CMK (cell line): ENCODE measurements around the gene PRDM10.
"Not testable (repeated sequence)": the region's sequence is repeated elsewhere in the genome, so short reads cannot be mapped to it uniquely, and the experiment has no call there.

Experiments used
- DNase-seq: peaks from one replicate; pipeline ENCODE4 v3.0.0-alpha.2; 2010; ENCODE audit warnings: low read depth

PRDM10 gene

DNA sequence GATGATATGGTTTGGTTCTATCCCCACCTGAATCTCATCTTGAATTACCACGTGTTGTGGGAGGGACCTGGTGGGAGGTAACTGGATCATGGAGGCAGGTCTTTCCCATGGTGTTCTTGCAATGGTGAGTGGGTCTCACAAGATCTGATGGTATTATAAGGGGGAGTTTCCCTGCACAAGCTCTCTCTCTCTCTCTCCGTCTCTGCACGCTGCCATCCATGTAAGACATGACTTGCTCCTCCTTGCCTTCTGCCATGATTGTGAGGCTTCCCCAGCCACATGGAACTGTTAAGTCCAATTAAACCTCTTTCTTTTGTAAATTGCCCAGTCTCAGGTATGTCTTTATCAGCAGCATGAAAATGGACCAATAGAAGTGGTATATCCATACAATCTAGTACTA is 13.2 kb upstream of the PRDM10 start:
- DNase-seq = not testable (repeated sequence)

- DNase-seq = no peak
Measured at GRCh38 chr11:130008326-130008725, 5.7 kb upstream of the PRDM10 start.

DNA sequence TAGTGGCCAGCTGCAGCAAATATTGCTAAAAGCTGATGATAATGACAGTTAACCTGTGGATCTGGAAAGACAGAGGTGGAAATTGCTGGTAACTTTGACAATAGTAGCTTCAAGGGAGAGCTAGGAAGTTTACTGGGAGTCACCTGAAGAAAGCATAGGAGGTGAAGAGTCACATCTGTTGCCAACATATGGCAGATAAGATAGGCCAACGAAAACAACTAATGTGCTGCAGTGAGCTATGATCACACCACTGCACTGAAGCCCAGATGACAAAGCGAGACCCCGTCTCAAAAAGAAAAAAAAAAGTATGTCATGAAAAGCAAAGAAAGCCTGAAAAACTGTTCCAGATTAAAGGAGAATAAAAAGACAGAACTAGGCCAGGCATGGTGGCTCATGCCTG is 4.3 kb upstream of the PRDM10 start:
- DNase-seq = no peak

DNA sequence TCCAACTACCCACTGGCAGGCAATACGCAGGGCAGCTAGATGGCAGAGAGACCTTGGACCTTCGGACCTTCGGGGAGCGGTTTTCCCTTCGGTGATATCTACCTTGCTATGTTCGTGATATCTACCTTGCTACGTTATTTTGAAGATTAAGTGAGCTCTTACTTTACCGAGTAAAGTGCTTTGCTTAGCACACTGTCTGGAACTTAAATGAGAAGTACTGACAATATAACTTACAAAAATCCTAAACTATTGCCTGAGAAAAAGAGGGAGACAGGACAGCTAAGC is 1.0 kb upstream of the PRDM10 start:
- no peak for DNase-seq

GRCh38 chr11:130002846-130003716 is 446 bp upstream of the PRDM10 start:
- DNase-seq = peak; percentile 97

DNA sequence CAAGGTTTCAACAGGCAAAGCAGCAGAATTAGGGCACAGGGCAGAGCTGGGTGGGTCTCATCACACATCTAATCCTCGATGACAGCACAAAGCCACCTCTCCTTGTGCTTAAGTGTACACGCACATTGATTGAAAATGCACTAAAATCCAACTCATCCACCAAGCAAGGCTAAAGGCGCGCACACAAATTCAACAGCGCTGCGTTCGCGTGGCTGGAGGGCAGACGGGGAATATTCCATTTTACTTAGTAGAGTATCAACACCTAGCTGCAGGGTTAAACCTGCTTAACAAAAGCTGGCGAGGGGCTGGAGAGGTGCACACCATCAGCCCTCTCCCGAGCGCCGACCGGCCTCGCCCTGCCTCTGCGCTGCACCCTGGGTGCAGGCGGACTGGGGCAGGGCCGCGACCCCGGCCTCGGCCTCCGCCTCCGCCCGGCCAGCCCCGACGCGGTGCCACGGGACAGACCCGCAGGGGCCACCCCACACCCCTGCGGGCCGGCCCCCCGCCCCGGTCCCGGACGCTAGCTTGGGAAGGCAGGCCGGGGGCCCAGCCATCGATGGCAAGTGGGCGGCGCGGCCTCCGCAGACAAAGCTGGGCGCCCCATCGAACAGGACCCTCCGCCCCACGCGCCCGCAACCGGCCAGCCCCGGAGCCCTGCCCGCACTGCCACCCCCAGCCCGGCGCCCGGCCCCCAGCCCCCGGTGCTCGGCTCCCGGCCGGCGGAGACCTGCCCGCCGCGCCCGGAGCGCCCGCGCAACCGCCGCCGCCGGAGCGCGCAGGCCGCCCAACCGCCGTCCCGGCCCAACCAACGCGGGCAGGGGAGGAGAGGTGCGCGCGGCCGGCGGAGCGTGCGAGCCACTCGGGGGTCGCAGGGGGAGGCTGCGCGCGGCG is 929 bp downstream of the PRDM10 start:
- DNase-seq = peak; percentile 7

DNA sequence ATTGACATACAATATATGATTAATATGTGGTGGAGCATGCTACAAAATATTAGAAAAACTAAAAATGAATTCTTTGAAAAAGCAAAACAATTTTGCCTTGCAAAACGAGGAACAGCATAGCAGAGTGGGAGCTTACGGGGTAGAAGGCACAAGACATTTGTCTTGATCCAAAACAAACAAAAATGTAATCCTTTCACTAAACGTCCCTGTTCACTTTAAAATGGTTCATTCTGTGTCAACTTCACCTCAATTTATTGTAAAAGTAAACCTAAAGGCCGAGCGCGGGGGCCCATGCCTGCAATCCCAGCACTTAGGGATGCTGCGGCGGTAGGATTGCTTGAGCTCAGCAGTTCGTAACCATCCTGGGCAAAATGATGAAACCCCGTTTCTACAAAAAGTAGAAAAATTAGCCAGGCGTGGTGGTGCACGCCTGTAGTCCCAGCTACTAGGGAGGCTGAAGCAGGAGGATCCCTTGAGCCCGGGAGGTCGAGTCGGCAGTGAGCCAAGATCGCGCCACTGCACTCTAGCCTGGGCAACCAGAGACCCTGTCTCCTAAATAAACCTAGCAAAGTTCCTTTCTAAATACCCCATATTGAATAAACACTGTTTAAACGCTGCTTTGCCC is 2.0 kb downstream of the PRDM10 start:
- DNase-seq = no peak

DNA sequence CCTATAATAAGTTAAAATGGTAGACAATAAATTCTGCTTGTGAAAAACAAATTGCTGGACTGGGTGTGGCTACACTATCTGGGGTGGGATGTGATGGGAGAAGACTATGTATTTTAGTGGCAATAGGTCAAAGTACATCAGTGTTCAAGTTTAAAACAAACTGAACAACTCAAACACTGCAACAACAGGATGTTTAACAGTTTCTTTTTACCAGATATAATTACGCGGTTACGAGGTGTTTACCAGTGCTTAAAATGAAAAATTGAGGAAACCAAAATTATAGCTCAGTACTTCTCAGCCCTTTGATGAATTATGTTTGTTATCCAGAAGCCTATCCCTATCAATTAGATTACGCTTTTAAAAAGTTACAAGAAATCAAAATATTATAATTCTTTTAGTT is 3.2 kb downstream of the PRDM10 start:
- no peak for DNase-seq

DNA sequence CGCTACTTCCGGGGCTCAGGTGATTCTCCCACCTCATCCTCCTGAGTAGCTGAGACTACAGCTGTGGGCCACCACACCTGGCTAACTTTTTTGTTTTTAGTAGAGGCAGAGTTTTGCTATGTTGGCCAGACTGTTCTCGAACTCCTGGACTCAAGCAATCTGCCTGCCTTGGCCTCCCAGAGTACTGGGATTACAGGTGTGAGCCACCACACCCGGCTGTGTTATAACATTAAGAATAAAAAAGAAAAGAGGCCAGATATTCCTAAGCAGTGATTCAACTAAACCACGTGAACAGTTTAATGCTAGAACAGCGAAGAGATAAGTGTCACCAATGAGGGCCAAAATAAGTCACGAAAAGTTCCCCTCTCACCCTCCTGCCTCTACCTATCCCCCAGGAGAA is 3.7 kb downstream of the PRDM10 start:
- no peak for DNase-seq

- no peak for DNase-seq
Measured at GRCh38 chr11:129998107-129998506, 4.5 kb downstream of the PRDM10 start.

GRCh38 chr11:129997513-129997912 is 5.1 kb downstream of the PRDM10 start:
- no peak for DNase-seq

GRCh38 chr11:129996113-129996870 is 6.3 kb downstream of the PRDM10 start:
- no peak for DNase-seq

DNA sequence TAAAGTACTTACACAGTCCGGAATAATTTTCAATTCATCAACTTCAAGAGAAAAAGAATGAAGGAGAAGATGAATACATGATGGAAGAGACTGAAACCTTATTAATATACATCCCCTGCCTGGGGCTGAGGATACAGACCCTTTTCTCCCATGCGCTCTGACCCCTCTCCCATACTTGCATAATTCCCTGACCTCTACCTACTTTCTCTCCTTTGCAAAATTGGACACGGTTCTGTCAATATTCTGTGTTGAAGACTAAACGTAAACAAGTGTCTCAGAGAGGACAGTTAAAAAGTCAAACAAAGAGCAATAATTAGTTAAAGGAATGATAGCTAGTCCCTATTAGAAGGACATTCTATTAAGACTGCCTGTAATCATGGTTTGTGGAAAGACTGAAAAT is 7.5 kb downstream of the PRDM10 start:
- no peak for DNase-seq

DNA sequence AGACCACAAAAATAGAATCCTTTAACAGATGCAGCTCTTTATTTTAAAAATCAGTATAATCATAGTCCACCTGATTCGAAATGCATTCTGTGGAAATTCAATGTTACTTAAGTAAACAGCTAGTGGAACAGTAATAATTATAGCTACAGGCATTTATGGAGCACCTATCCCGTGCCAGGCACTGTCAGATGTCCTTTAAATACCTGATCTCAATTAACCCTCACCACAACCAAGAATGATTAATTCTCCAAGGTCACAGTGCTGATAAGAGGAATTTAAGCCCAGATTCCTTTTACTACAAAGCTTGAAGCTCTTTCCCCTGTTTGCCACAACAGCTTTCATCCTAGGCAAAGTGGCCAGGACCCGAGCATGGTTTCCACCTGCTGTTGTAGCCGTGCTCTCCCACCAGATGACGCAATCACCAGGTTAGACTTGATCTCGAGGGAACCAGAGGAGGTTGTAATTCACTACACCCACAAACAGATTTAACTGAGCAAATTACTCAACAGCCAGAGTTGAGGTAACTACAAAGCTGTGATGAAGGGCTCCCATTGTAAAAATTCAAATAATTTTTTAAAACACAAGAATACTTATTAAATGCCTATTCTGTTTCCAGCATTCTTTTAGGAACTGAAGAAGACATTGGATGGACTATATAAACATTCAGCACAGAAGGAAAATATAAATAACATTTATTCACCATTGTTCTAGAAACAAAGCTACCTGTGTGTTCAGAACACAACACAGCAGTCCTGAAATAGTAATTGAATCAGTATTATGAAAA is 10.3 kb downstream of the PRDM10 start:
- no peak for DNase-seq

GRCh38 chr11:129989149-129989813 is 13.4 kb downstream of the PRDM10 start:
- no peak for DNase-seq

DNA sequence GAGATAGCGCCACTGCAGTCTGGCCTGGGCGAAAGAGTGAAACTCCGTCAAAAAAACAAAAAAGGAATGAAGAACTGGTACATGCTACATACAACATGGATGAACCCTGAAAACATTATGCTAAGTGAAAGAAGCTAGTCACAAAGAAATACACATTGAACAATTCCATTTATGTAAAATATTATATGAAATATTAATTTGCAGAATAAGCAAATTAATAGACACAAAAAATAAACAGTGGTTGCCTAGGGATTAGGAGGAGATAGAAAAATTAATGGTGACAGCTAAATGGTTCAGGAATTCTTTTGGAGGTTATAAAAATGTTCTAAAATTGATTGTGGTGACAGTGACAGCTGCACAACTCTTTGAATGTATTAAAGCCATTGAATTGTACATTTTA is 14.7 kb downstream of the PRDM10 start:
- no peak for DNase-seq

GRCh38 chr11:129985823-129986222 is 16.8 kb downstream of the PRDM10 start:
- no peak for DNase-seq

- DNase-seq = no peak
Measured at GRCh38 chr11:129980086-129980485, 22.5 kb downstream of the PRDM10 start.

DNA sequence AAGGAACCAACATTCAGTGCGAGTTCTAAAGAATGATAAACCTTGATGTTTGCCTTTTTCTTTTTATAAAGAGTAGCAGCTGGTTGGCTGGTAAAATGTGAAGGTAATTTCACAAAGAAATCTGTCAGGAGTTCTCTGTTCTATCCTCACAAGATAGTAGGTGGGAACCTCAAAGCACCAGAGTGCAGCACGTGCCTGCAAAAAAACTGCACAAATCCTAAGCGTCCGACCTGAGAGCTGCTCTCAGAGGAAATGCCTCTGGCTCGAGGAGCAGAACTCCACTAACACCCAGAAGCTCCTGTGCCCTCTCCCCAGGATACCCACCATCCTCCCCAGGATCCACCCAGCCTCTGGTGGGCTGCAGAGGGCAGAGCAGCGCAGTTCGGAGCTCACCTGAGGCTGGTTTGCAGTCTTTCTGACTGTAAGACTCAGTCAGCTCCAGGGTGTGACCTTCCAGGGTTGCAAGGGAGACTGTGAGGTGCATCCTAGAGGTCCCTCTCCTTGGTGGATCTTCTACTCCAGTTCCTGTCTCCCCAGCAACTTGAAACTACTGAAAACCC is 23.5 kb downstream of the PRDM10 start:
- no peak for DNase-seq

- no peak for DNase-seq
Measured at GRCh38 chr11:129978447-129978846, 24.2 kb downstream of the PRDM10 start.
